Cardiac fibroblast (primary cell): ENCODE results near the gene NLRP3.
"Not testable (repeated sequence)": the region's sequence is repeated elsewhere in the genome, so short reads cannot be mapped to it uniquely, and the experiment has no call there.

Experiments used
- DNase-seq, 2 donors: peaks; one replicate each; pipeline versions ENCODE4 v3.0.0 to v3.0.0-alpha.2; 2010; ENCODE audit warnings: low read depth in 2 of 2
- H3K4me3 ChIP-seq, 2 donors: replicated peaks in 1 of 2; 1 replicate in 1 of 2; 2 replicates in 1 of 2; pipeline ENCODE4 v1.5.1; 2011; ENCODE audit warnings: low read depth in 2 of 2, low read length in 2 of 2, mild to moderate bottlenecking in 2 of 2, moderate library complexity in 1 of 2
- TF ChIP-seq, protein P1 (sequence below): IDR thresholded peaks from one replicate; pipeline ENCODE4 v1.5.1; 2011; ENCODE audit warnings: low read depth, mild to moderate bottlenecking, low read length, inconsistent platforms

Gene NLRP3

DNA sequence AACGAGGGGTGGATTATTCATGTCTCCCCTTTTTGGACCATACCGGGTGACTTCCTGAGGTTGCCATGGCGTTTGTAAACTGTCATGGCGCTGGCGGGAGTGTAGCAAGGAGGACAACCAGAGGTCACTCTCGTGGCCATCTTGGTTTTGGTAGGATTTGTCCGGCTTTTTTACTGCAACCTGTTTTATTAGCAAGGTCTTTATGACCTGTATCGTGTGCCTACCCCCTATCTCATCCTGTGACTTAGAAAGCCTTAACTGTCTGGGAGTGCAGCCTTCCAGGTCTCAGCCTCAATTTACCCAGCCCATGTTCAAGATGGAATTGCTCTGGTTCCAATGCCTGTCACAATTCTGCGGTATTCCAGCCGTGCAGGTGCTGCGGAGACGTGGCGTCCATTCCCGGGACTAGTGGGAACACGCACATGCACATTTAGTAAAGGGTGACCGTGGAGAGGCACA lies 44.1 kb upstream of the NLRP3 start:
- no peak overlapping the region for H3K4me3 ChIP-seq
- TF ChIP-seq, protein P1, sequence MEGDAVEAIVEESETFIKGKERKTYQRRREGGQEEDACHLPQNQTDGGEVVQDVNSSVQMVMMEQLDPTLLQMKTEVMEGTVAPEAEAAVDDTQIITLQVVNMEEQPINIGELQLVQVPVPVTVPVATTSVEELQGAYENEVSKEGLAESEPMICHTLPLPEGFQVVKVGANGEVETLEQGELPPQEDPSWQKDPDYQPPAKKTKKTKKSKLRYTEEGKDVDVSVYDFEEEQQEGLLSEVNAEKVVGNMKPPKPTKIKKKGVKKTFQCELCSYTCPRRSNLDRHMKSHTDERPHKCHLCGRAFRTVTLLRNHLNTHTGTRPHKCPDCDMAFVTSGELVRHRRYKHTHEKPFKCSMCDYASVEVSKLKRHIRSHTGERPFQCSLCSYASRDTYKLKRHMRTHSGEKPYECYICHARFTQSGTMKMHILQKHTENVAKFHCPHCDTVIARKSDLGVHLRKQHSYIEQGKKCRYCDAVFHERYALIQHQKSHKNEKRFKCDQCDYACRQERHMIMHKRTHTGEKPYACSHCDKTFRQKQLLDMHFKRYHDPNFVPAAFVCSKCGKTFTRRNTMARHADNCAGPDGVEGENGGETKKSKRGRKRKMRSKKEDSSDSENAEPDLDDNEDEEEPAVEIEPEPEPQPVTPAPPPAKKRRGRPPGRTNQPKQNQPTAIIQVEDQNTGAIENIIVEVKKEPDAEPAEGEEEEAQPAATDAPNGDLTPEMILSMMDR = no peak
- no peak for DNase-seq

GRCh38 chr1:247373721-247374141 lies 42.2 kb upstream of the NLRP3 start:
- peak overlapping the region in 1 of 2 donors; percentile 24 for H3K4me3 ChIP-seq
- peak; percentile 52 to 60 for DNase-seq
- TF ChIP-seq, protein P1 = peak; percentile 64

DNA sequence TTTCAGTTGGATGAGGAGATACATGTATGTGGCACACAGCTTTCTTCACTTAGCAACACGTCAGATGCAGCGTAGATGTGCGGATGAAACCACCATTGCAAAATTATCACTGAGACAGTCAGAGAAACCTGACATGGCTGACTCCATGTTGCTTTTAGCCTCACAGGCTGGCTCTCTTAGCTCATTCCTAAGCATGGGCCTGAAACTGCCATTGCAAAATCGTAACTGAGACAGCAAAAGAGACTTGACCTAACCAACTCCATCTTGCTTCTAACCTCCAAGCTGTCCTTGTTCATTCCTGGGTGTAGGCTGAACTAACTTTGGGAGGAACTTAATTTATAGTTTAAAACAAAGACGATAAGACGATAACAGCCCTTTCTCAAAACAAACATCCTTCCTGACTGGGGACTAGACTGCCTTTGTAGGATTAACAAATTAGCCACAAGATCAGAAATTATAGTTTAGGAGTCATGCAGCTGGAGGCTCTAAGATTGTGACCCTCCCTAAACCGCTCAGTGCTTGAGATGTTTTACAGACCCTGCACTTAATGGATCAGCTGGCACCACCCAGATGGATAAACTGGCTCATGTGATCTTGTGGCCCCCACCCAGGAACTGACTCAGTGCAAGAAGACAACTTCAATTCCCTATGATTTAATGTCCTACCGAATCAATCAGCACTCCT lies 41.2 kb upstream of the NLRP3 start:
- DNase-seq, H3K4me3 ChIP-seq: not testable (repeated sequence)

DNA sequence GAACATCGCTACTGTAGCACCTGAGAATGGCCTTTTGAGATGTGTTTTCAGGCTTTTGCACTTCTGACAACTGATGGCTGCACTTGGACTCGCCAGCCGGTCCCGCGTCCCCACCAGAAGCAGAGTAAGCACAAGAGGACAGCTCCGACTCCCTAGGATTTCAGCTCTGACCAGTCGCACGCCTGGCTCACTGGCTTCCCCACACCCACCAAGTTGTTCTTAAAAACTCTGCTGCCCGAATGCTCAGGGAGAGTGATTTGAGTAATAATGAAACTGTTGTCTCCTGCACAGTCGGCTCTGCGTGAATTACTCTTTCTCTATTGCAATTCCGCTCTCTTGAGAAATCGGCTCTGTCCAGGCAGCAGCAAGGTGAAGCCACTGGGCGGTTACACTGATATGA lies 40.2 kb upstream of the NLRP3 start:
- DNase-seq = no peak
- no peak overlapping the region for H3K4me3 ChIP-seq
- TF ChIP-seq, protein P1 = no peak

- TF ChIP-seq, protein P1 = no peak
- DNase-seq = no peak
- H3K4me3 ChIP-seq = no peak overlapping the region
Measured at GRCh38 chr1:247376659-247377058, 39.3 kb upstream of the NLRP3 start.

- not testable (repeated sequence) for H3K4me3 ChIP-seq, DNase-seq
Measured at GRCh38 chr1:247377656-247378055, 38.3 kb upstream of the NLRP3 start.

DNA sequence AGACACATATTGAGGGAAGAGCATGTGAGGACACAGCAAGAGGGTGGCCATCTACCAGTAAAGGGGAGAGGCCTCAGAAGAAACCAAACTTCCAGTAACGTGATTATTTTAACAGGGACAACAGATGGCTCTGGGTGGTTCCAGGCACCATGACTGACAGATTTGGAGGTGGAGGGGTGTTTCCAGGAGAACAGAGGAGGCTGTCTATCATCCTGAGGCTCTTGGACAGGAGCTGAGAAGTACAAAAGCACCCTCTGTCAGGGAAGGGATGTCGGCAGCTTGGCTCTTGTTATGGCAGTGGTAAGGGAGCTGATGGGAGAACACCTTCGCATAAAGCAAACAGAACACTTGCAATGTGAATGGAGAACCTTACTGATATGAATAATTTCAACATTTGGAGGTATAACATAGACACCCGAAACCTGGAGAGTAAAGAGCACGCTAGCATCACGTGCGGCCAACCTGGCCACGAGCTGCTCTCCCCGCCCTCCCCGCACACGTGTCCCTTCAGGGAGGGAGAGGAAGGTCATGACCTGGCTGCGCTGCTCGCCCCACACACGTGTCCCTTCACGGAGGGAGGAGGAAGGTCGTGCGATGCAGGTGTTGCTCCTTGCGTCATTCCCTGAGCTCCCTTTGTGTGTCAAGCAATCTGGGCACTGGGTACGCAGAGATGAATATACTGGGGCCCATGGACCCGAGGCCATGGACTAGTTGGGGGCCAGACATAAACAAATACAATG lies 37.5 kb upstream of the NLRP3 start:
- no peak for DNase-seq

More for the DNA sequence above, 37.5 kb upstream of the NLRP3 start:
- TF ChIP-seq, protein P1 = no peak
- H3K4me3 ChIP-seq = no peak overlapping the region
